Measurements from ENCODE around the gene PRM3.
A peak's percentile ranks its signal among the peaks of the same experiment; 100 is the strongest.

The PRM3 gene

DNA sequence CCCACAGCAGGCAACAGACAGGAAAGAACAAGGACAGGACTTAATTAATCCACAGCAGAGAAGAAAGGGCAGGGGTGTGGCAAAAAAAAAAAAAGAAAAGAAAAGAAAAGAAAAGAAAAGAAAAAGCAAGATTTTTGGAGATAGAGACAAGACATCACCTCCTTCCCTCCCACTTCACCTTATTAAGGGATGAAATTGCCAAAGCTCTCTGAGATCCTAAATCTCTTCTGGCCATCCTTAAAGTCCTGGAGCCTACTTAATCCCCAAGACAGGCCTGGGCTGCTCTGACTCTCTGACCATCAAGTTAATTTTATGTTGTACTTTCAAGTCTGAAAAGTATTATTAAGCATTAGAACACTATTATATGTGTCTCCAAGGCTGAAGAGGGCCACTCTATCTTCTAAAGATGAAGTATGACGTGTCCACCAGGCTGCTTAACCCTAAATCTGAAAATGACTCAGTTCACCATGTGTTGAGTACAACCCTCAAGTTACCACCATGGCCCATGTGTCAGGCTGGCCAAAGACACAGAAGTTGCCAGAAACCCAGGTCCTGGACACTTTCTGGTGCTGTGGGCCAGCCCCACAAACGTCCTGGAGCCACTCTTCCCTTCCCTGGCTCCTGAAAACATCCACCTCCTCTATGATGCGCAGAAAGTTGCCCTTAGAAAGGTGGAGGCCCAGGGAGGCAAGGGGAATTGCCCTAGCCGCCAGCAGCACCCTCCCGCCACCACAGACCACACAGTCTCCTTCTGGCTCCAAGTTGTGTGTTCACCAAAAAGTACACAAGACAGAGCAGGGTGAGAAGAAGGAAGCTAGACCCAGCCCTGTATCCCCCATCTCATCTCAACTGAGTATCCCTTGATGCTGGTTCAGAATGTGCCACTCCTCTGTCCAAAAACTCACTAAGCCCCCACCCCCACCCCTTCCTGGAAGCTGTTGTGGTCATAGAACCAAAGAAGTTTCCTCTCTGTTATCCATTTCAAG lies 20.1 kb downstream of the PRM3 start:
- Histone ChIP-seq H3K4me3 (ENCODE audit: low read depth, low read length) (no peak overlapping the region), H3K36me3 (replicated peaks) (peaks cover 7% of the 10 kb centered on the region), H3K27ac (no peak overlapping the region), H3K27me3 (replicated peaks) (no peaks in the 10 kb centered on the region)
- TF ChIP-seq, protein P1, sequence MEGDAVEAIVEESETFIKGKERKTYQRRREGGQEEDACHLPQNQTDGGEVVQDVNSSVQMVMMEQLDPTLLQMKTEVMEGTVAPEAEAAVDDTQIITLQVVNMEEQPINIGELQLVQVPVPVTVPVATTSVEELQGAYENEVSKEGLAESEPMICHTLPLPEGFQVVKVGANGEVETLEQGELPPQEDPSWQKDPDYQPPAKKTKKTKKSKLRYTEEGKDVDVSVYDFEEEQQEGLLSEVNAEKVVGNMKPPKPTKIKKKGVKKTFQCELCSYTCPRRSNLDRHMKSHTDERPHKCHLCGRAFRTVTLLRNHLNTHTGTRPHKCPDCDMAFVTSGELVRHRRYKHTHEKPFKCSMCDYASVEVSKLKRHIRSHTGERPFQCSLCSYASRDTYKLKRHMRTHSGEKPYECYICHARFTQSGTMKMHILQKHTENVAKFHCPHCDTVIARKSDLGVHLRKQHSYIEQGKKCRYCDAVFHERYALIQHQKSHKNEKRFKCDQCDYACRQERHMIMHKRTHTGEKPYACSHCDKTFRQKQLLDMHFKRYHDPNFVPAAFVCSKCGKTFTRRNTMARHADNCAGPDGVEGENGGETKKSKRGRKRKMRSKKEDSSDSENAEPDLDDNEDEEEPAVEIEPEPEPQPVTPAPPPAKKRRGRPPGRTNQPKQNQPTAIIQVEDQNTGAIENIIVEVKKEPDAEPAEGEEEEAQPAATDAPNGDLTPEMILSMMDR (IDR thresholded peaks at IDR 0.05; ENCODE audit: low read depth, low read length, missing control alignments): no peak
- in situ Hi-C loops (cut with HindIII; ENCODE audit: low pct_ligation_motif_present, low sequenced_read_pairs): no loop called here
- DNase-seq: no peak

DNA sequence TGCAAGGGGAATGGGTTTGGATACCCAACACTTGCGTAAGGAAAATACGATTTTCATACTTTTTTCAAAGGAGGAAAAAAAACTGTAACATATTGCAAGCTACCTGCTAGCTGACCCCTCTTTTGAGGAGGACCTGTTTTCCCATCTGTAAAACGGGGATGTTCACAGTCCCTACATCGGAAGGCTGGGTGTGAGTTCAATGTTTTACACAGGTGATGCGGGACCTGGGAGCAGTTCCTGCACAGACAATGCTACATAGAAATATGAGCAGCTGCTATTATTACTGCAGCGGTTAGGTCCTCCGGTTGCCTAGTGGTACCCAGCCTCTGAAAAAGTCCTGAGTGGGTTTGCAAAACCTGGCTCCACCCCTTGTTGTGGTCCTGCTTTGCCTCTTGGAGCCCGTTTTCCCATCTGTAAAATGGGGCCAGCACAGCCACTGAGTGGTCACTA lies 20.9 kb downstream of the PRM3 start:
- TF ChIP-seq, protein P1 (IDR thresholded peaks at IDR 0.05; ENCODE audit: low read depth, low read length, missing control alignments): no peak
- no peak for DNase-seq
- H3K27me3 ChIP-seq (replicated peaks): no peaks in the 10 kb centered on the region
- no peak overlapping the region for H3K4me3 ChIP-seq (ENCODE audit: low read depth, low read length)
- H3K27ac ChIP-seq: no peak overlapping the region
- H3K36me3 ChIP-seq (replicated peaks): peaks cover 7% of the 10 kb centered on the region
- in situ Hi-C loops (cut with HindIII; ENCODE audit: low pct_ligation_motif_present, low sequenced_read_pairs): no loop called here

DNA sequence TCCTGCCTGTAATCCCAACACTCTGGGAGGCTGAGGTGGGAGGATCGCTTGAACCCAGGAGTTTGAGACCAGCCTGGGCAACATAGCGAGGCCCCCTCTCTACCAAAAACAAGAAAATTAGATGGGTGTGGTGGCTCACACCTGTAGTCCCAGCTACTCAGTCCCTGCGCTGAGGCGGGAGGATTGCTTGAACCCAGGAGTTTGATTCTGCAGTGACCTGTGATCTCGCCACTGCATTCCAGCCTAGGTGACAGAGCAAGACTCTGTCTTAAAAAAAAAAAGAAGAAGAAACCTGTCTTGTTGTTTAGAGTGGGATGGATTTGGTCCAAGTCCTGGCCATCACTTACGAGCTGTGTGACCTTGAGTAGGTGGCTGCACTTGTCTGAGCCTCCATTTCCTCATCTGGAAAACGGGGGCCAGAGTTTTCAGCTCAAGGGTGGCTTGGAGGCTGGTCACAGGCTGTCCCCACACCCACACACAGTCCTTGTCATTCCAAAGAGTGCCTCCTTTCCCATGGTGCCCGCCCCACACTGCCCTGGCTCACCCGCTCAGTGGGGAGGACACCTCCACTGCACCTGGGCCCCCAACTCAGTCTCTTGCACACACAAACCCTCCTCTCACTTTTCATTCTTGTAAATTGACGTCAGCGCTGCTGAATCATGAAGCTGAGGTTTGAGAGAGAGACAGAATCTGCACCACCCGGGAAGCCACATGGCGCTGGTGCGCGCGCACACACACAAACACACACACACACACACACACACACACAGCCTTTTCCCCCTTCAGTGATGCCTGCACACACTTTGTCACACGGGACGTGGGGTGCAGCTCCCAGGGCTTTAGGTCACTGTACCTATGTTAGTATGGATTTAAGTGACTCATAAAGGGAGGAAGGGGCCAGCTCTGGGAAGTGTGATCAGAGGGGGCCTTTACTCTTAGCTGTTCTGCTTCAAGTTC lies 21.6 kb downstream of the PRM3 start:
- in situ Hi-C loops (cut with HindIII; ENCODE audit: low pct_ligation_motif_present, low sequenced_read_pairs): no loop called here
- TF ChIP-seq, protein P1 (IDR thresholded peaks at IDR 0.05; ENCODE audit: low read depth, low read length, missing control alignments): no peak
- peak; percentile 66 for DNase-seq
- H3K4me3 ChIP-seq (ENCODE audit: low read depth, low read length): no peak overlapping the region
- H3K27me3 ChIP-seq (replicated peaks): no peaks in the 10 kb centered on the region
- H3K36me3 ChIP-seq (replicated peaks): peaks cover 7% of the 10 kb centered on the region
- H3K27ac ChIP-seq: no peak overlapping the region

DNA sequence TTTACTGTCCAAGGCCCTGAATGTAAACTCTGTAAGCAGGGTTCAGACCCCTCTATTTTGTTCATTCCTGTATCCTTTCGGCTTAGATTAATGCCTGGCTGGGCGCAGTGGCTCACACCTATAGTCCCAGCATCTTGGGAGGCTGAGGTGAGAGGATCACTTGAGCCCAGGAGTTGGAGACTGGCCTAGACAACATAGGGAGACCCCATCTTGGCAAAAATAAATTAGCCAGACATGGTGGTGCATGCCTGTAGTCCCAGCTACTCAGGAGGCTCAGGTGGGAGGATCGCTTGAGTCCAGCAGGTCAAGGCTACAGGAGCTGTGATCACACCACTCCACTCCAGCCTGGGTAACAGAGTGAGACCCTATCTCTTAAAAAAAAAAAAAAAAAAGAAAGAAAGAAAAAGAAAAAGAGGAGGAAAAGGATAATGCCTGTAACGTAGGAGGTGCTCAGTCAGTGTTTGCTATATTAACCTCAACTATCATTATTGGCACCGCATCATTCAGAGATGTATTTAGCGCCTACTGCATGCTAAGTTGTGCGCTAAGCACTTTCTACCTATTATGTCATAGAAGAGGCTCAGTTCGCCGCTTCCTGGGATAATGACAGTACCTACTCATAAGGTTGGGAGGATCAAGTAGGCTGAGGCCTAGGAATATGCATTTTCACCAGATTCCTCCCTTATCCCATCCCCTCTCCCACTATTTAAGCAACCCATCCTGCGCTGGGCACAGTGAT lies 22.5 kb downstream of the PRM3 start:
- H3K27ac ChIP-seq: no peak overlapping the region
- no peaks in the 10 kb centered on the region for H3K27me3 ChIP-seq (replicated peaks)
- H3K36me3 ChIP-seq (replicated peaks): peaks cover 7% of the 10 kb centered on the region
- TF ChIP-seq, protein P1 (IDR thresholded peaks at IDR 0.05; ENCODE audit: low read depth, low read length, missing control alignments): no peak
- in situ Hi-C loops (cut with HindIII; ENCODE audit: low pct_ligation_motif_present, low sequenced_read_pairs): no loop called here
- H3K4me3 ChIP-seq (ENCODE audit: low read depth, low read length): no peak overlapping the region
- no peak for DNase-seq

DNA sequence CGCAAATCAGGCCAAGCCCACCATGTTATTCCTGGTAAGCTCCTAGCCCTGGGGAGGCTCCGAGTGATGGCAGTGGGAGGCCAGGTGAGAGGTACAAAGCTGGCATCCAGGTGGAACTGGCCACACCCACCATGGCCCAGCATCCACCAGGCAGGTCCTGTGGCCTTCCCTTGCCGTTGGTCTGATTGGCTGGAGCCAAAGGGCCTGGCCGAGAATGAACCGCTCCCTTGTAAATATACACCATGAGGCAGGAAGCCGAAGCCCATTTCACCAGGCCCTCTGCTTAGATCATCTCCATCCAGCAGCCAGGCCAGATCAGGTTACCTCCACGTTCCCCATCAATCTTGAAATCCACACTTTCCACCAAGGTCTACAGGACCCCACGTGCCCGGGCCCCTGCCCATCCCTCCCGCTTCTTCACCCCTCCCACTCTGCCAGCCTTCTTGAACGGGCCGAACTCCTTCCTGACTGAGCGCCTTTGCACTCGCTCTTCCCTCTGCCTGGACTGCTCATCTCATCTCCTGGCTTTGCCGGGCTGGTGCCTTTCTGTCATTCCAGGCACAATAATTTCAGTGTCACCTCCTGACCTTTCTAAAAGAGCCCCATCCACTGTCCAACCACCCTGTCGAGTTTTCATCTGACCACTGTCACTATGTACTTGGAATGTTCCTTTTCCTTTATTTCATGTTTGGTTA lies 23.2 kb downstream of the PRM3 start:
- TF ChIP-seq, protein P1 (IDR thresholded peaks at IDR 0.05; ENCODE audit: low read depth, low read length, missing control alignments): no peak
- Histone ChIP-seq H3K36me3 (replicated peaks) (peaks cover 7% of the 10 kb centered on the region), H3K4me3 (ENCODE audit: low read depth, low read length) (no peak overlapping the region), H3K27ac (no peak overlapping the region), H3K27me3 (replicated peaks) (no peaks in the 10 kb centered on the region)
- DNase-seq: no peak
- in situ Hi-C loops (cut with HindIII; ENCODE audit: low pct_ligation_motif_present, low sequenced_read_pairs): no loop called here
